ENCODE results near the gene BPI. TPM values are rescaled to one million over a fixed set of nuclear protein-coding genes. Genes with fewer than 3 reads are reported as not detected.

Gene BPI
- total RNA-seq, 4 donors from 2014 or later: 0.27 to 11.5 (median 3.5) TPM; not detected in 1

DNA sequence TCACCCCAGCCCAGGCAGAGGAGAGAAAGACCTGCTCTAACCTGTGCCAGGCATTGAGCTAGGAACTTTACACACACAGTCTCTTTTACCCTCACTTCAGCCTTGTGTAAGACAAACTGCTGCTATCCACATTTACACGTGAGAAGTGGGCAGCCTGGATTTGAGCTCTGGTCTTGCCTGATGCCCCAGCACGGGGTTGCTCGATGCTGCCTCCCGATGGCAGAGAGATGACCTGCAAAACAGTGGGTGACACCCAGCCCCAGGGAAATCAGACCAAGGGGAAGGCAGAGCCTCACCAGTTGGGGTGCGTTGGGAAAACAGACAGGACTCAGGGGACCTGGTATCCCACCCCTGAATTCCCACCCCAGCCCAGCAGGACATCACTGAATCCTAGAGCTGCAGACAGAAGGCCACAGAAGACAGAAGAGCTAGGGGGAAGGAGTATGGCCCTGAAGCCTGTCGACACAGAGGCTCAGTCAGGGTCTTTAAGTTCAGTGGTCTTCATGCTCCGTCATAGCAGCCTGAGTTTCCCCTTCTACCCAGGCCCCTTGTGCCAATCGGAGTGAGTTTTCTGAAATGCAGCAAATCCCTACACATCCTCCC lies 990 bp downstream of the BPI start:
- Histone ChIP-seq H3K4me3 (no peak overlapping the region), H3K27me3 (no peaks in the 10 kb centered on the region), H3K9me3 (no peaks in the 10 kb centered on the region), H3K36me3 (no peaks in the 10 kb centered on the region), H3K27ac (no peak overlapping the region), H3K4me1 (no peaks in the 10 kb centered on the region)
- intact Hi-C loops (cut with DNase I; ENCODE audit: low total_unique reads): no loop called here
- DNase-seq: no peak
- no peak for TF ChIP-seq POLR2A (IDR thresholded peaks at IDR 0.05)
- no peak for TF ChIP-seq CTCF (IDR thresholded peaks at IDR 0.05)

DNA sequence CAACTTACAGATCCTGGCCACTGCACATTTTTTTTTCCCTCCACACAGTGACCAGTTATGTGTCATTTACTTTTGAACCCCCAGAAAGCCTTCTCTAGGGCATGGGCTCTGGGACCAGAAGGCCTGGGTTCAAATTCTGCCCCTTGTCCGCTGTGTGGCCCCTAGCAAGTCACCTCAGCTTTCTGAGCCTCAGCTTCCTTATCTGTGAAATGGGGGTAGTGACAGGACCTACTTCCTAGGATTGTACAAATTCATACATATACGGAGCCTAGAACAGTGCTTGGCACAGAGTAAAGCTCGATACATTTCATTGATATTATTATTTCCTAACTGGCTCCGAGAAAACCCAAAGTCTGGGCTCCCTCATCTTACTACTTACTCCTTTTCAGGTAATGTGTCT lies 1.6 kb downstream of the BPI start:
- H3K27me3 ChIP-seq: no peaks in the 10 kb centered on the region

DNA sequence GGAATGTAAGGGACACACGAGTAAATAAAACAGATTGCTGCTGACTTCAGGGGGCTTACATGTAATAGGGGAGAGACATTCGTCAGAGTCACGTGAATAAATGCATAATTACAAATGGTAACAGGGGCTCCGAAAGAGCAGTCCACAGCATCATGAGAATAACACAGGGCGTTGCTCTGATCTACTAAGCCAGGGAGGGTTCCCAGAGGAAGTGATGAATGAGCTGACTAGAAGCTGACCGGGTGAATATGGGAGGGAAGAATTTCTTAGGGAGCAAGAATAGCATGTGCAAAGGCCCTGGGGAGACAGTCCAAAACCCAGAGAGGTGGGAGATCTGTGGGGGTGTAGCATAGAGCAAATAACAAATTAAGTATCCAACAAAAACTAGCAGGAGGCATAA lies 2.4 kb downstream of the BPI start:
- no peaks in the 10 kb centered on the region for H3K36me3 ChIP-seq
- no peak overlapping the region for H3K27ac ChIP-seq
- intact Hi-C loops (cut with DNase I; ENCODE audit: low total_unique reads): no loop called here
- no peaks in the 10 kb centered on the region for H3K27me3 ChIP-seq
- no peak for DNase-seq
- no peak for TF ChIP-seq POLR2A (IDR thresholded peaks at IDR 0.05)
- TF ChIP-seq CTCF (IDR thresholded peaks at IDR 0.05): no peak
- no peak overlapping the region for H3K4me3 ChIP-seq
- no peaks in the 10 kb centered on the region for H3K4me1 ChIP-seq
- H3K9me3 ChIP-seq: no peaks in the 10 kb centered on the region

More for the DNA sequence above, 1.6 kb downstream of the BPI start:
- H3K27ac ChIP-seq: no peak overlapping the region
- no peaks in the 10 kb centered on the region for H3K36me3 ChIP-seq
- no peak for DNase-seq
- H3K4me3 ChIP-seq: no peak overlapping the region
- intact Hi-C loops (cut with DNase I; ENCODE audit: low total_unique reads): no loop called here
- H3K9me3 ChIP-seq: no peaks in the 10 kb centered on the region
- no peaks in the 10 kb centered on the region for H3K4me1 ChIP-seq
- no peak for TF ChIP-seq POLR2A (IDR thresholded peaks at IDR 0.05)
- TF ChIP-seq CTCF (IDR thresholded peaks at IDR 0.05): no peak

DNA sequence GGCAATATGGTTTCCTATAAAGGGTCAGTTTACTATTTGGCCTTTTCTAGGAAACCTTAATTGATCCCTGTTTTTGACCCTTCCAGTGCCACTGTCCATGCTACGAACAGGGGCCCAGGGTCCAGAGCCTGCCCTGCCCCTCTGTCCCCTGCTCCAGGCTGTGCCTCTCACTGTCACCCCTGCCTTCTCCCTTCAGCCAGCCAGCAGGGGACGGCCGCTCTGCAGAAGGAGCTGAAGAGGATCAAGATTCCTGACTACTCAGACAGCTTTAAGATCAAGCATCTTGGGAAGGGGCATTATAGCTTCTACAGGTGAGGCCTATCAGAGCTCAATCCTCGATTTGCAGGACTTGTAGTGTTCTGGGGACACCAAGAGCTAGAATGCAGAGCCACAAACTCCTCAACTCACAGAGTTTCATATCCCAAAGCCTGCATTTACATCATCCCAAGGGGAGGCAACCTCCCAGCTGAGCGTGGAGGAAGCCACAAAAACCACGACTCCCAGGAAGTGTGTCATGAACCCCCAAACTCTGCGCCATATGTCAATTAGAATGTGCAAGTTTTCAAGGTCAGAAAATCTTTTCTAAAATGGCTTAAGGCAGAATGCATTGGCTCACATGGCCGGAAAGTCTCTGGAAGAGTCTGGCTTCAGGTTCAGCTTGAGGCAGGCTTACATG lies 3.6 kb downstream of the BPI start:
- no peaks in the 10 kb centered on the region for H3K27me3 ChIP-seq
- H3K27ac ChIP-seq: no peak overlapping the region
- no peaks in the 10 kb centered on the region for H3K36me3 ChIP-seq
- no peaks in the 10 kb centered on the region for H3K9me3 ChIP-seq
- TF ChIP-seq POLR2A (IDR thresholded peaks at IDR 0.05): no peak
- no peak for TF ChIP-seq CTCF (IDR thresholded peaks at IDR 0.05)
- H3K4me3 ChIP-seq: no peak overlapping the region
- H3K4me1 ChIP-seq: no peaks in the 10 kb centered on the region
- DNase-seq: no peak
- intact Hi-C loops (cut with DNase I; ENCODE audit: low total_unique reads): no loop called here

DNA sequence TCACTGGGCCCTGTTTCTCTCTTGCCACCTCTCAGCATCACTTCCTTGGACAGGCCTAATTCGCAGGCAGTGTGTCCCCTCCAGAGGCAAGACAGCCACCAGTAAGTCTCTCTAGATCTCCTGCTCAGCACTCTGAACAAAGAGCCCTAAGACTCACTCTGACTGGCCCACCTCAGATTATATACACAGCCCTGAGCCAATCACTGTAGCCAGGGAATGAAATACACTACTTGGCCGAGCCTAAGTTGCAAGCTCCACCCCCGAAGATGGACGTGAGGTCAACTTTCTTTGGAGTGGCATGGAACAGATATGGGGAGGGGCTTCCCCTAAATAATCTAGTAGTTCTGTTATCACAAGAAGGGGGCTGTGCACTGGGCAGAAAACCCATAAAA lies 4.1 kb downstream of the BPI start:
- H3K27me3 ChIP-seq: no peaks in the 10 kb centered on the region
- no peak overlapping the region for H3K4me3 ChIP-seq
- no peak for TF ChIP-seq CTCF (IDR thresholded peaks at IDR 0.05)
- TF ChIP-seq POLR2A (IDR thresholded peaks at IDR 0.05): no peak
- intact Hi-C loops (cut with DNase I; ENCODE audit: low total_unique reads): no loop called here
- H3K36me3 ChIP-seq: no peaks in the 10 kb centered on the region
- no peaks in the 10 kb centered on the region for H3K9me3 ChIP-seq
- no peak for DNase-seq
- H3K27ac ChIP-seq: no peak overlapping the region
- H3K4me1 ChIP-seq: no peaks in the 10 kb centered on the region
